ENCODE measurements around the gene LGALS7. TPM values are rescaled to one million over a fixed set of nuclear protein-coding genes. Genes with fewer than 3 reads are reported as not detected.

The LGALS7 gene
- total RNA-seq, 2 experiments from 2014 or later, result not detected

DNA sequence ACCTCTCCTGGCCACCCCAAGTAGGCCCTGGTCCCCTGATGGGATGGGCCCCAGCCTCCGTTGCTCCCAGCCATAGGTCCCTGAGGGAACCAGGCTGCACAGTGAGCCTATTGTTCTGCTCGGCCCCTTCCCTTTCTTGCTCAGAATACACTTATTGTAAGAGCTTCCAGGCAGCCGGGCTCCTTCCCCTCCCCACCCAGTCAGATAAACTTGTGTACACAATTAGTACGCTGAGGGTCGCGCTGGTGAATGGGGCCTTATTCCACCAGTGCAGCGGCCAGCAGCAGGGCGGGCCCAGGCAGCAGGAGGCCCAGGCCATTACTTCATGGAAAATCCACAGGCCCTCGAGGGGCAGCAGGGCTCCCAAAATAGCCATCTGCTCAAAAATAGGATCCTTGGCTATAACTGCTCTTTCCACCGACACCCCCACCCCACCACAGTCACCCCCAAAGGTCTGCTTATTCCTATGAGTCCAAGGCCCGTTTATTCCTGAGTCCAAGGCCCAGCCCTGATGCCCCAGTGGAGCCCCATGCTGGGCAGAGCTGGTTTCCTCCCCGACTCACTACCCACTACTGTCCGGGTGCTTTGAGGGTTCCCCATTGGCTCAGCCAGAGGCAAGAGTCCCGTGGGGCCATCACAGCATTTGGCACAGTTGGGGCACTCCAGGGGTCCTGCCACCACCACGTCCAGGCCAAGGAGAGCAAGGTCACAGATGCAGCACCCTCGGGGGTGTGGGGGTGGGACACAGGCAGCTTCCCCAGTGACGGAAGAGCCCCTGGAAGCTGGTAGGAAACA lies 51.1 kb downstream of the LGALS7 start:
- Histone ChIP-seq H3K27ac (ENCODE audit: low read depth, low read length, poor library complexity, severe bottlenecking) (no peak overlapping the region), H4K20me1 (ENCODE audit: insufficient read depth, low read length) (no peaks in the 10 kb centered on the region), H3K9me2 (ENCODE audit: insufficient read depth, low read length) (no peaks in the 10 kb centered on the region), H3K4me2 (ENCODE audit: low read length) (no peak overlapping the region), H3K4me3 (ENCODE audit: low read depth, low read length, poor library complexity, severe bottlenecking) (no peak overlapping the region), H2AFZ (ENCODE audit: low read length) (no peak overlapping the region), H3K4me1 (ENCODE audit: insufficient read depth, low read length, poor library complexity, severe bottlenecking) (no peaks in the 10 kb centered on the region), H3K9me3 (ENCODE audit: low read length) (no peaks in the 10 kb centered on the region), H3K36me3 (ENCODE audit: insufficient read depth, low read length) (peaks cover 60% of the 10 kb centered on the region), H3K79me2 (ENCODE audit: insufficient read depth, low read depth, low read length) (no peaks in the 10 kb centered on the region)
- TF ChIP-seq CTCF (conservative IDR thresholded peaks at IDR 0.05; ENCODE audit: low read length) (no peak), EZH2phosphoT487 (IDR thresholded peaks at IDR 0.05; ENCODE audit: borderline replicate concordance, low read depth, low read length) (no peak)
- BruUV-seq (replicated peaks), result no TSS peak
- no peak for DNase-seq (ENCODE audit: low spot score)
- CTCF ChIA-PET (ENCODE audit: unreplicated experiment), result no interaction called here
- POLR2A ChIA-PET, result no interaction called here
- intact Hi-C loops (cut with micrococcal nuclease; ENCODE audit: unreplicated experiment), result loop anchor here (10.0 kb wide), 2 partner anchors 177 to 207 kb away; no protein-coding TSS in a partner anchor

DNA sequence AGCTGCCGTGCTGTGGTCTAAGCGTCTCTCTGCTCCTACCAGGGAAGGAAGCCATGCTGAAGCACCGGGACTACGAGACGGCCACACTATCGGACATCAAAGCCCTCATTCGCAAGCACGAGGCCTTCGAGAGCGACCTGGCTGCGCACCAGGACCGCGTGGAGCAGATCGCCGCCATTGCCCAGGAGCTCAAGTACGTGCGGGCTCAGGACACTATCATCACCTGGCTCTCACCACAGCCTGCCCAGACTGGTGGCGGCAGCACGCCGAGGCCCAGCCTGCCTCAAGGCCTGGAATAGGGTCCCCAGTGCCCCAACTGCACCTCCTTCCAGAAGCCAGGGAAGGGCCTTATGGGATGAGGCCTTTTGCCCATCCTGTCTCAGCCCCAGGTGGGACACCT lies 51.8 kb downstream of the LGALS7 start:
- Histone ChIP-seq H4K20me1 (ENCODE audit: insufficient read depth, low read length) (no peaks in the 10 kb centered on the region), H3K36me3 (ENCODE audit: insufficient read depth, low read length) (peaks cover 66% of the 10 kb centered on the region), H2AFZ (ENCODE audit: low read length) (no peak overlapping the region), H3K9me3 (ENCODE audit: low read length) (no peaks in the 10 kb centered on the region), H3K4me3 (ENCODE audit: low read depth, low read length, poor library complexity, severe bottlenecking) (no peak overlapping the region), H3K4me2 (ENCODE audit: low read length) (no peak overlapping the region), H3K27ac (ENCODE audit: low read depth, low read length, poor library complexity, severe bottlenecking) (no peak overlapping the region), H3K9me2 (ENCODE audit: insufficient read depth, low read length) (no peaks in the 10 kb centered on the region), H3K79me2 (ENCODE audit: insufficient read depth, low read depth, low read length) (no peaks in the 10 kb centered on the region), H3K4me1 (ENCODE audit: insufficient read depth, low read length, poor library complexity, severe bottlenecking) (no peaks in the 10 kb centered on the region)
- BruUV-seq (replicated peaks), result no TSS peak
- POLR2A ChIA-PET, result no interaction called here
- TF ChIP-seq EZH2phosphoT487 (IDR thresholded peaks at IDR 0.05; ENCODE audit: borderline replicate concordance, low read depth, low read length) (no peak), CTCF (conservative IDR thresholded peaks at IDR 0.05; ENCODE audit: low read length) (no peak)
- no peak for DNase-seq (ENCODE audit: low spot score)
- CTCF ChIA-PET (ENCODE audit: unreplicated experiment), result no interaction called here
- intact Hi-C loops (cut with micrococcal nuclease; ENCODE audit: unreplicated experiment), result loop anchor here (10.0 kb wide), 2 partner anchors 177 to 207 kb away; no protein-coding TSS in a partner anchor

Small RNAs within 50 kb of the gene (small RNA-seq; reads per million reads assigned to genes)
- gene RNU6-140P, result not detected

Other genes with a start within 250 kb of the LGALS7 start
- 102 and 108 TPM in 2 replicates for gene MAP4K1, start 155.6 kb downstream of the LGALS7 start, total RNA-seq (2014; rRNA removed; shearing (Covaris generic))
- 313 and 331 TPM in 2 replicates for gene MAP4K1, start 155.6 kb downstream of the LGALS7 start, total RNA-seq (2022)
- 321 and 325 TPM in 2 replicates for gene EIF3K, start 154.3 kb downstream of the LGALS7 start, total RNA-seq (2014; rRNA removed; shearing (Covaris generic))
- 353 and 364 TPM in 2 replicates for gene EIF3K, start 154.3 kb downstream of the LGALS7 start, total RNA-seq (2022)
- 86.8 and 96.9 TPM in 2 replicates for gene ACTN4, start 125.9 kb downstream of the LGALS7 start, total RNA-seq (2014; rRNA removed; shearing (Covaris generic))
- 147 and 178 TPM in 2 replicates for gene ACTN4, start 125.9 kb downstream of the LGALS7 start, total RNA-seq (2022)
- 1.2 and 2.9 TPM in 2 replicates for gene CAPN12, start 29.0 kb downstream of the LGALS7 start, total RNA-seq (2014; rRNA removed; shearing (Covaris generic))
- gene CAPN12, start 29.0 kb downstream of the LGALS7 start, total RNA-seq (2022), result 2.6 and 3.7 TPM in 2 replicates
- gene LGALS7B, start 15.7 kb upstream of the LGALS7 start, total RNA-seq (2014; rRNA removed; shearing (Covaris generic)), result not detected in 2 replicates
- gene LGALS7B, start 15.7 kb upstream of the LGALS7 start, total RNA-seq (2022), result not detected in 2 replicates
- 0.70 and 1.0 TPM in 2 replicates for gene LGALS4, start 39.4 kb upstream of the LGALS7 start, total RNA-seq (2014; rRNA removed; shearing (Covaris generic))
- 1.1 and 1.3 TPM in 2 replicates for gene LGALS4, start 39.4 kb upstream of the LGALS7 start, total RNA-seq (2022)
- 68.8 and 70.9 TPM in 2 replicates for gene ECH1, start 58.3 kb upstream of the LGALS7 start, total RNA-seq (2014; rRNA removed; shearing (Covaris generic))
- gene ECH1, start 58.3 kb upstream of the LGALS7 start, total RNA-seq (2022), result 124 and 134 TPM in 2 replicates
- gene HNRNPL, start 76.5 kb upstream of the LGALS7 start, total RNA-seq (2014; rRNA removed; shearing (Covaris generic)), result 236 and 263 TPM in 2 replicates
- gene HNRNPL, start 76.5 kb upstream of the LGALS7 start, total RNA-seq (2022), result 655 and 706 TPM in 2 replicates
- gene RINL, start 104.8 kb upstream of the LGALS7 start, total RNA-seq (2014; rRNA removed; shearing (Covaris generic)), result 26.3 and 33.3 TPM in 2 replicates
- gene RINL, start 104.8 kb upstream of the LGALS7 start, total RNA-seq (2022), result 38.4 and 42.1 TPM in 2 replicates
- gene SIRT2, start 126.1 kb upstream of the LGALS7 start, total RNA-seq (2014; rRNA removed; shearing (Covaris generic)), result 25.5 and 26.0 TPM in 2 replicates
- 30.0 and 32.1 TPM in 2 replicates for gene SIRT2, start 126.1 kb upstream of the LGALS7 start, total RNA-seq (2022)
- 16.0 and 20.4 TPM in 2 replicates for gene NFKBIB, start 126.5 kb upstream of the LGALS7 start, total RNA-seq (2014; rRNA removed; shearing (Covaris generic))
- gene NFKBIB, start 126.5 kb upstream of the LGALS7 start, total RNA-seq (2022), result 22.0 and 25.3 TPM in 2 replicates
- gene CCER2, start 138.7 kb upstream of the LGALS7 start, total RNA-seq (2014; rRNA removed; shearing (Covaris generic)), result 1.5 and 7.0 TPM in 2 replicates
- 3.3 and 4.3 TPM in 2 replicates for gene CCER2, start 138.7 kb upstream of the LGALS7 start, total RNA-seq (2022)
- 29.5 and 37.7 TPM in 2 replicates for gene SARS2, start 157.2 kb upstream of the LGALS7 start, total RNA-seq (2014; rRNA removed; shearing (Covaris generic))
- 50.2 and 52.8 TPM in 2 replicates for gene SARS2, start 157.2 kb upstream of the LGALS7 start, total RNA-seq (2022)
- 74.6 TPM in 2 replicates for gene MRPS12, start 157.4 kb upstream of the LGALS7 start, total RNA-seq (2014; rRNA removed; shearing (Covaris generic))
- 55.5 and 63.5 TPM in 2 replicates for gene MRPS12, start 157.4 kb upstream of the LGALS7 start, total RNA-seq (2022)
- gene FBXO17, start 202.2 kb upstream of the LGALS7 start, total RNA-seq (2014; rRNA removed; shearing (Covaris generic)), result not detected in 2 replicates
- not detected in 2 replicates for gene FBXO17, start 202.2 kb upstream of the LGALS7 start, total RNA-seq (2022)